GM12865 (cell line): ENCODE measurements around the gene F10.

Source experiments
- DNase-seq: peaks from one replicate; pipeline ENCODE4 v3.0.0; 2010; ENCODE audit warnings: low read depth
- H3K4me3 ChIP-seq: 2 replicates; pipeline ENCODE4 v1.5.1; 2011; ENCODE audit warnings: mild to moderate bottlenecking, low read depth, low read length, control low read depth
- TF ChIP-seq, protein P1 (sequence below): IDR thresholded peaks from 2 replicates; pipeline ENCODE4 v1.5.1; 2011; ENCODE audit warnings: low read length, control low read depth, low read depth, inconsistent platforms; ENCODE audit not compliant: insufficient read depth; ENCODE audit errors: missing control alignments

F10 gene

DNA sequence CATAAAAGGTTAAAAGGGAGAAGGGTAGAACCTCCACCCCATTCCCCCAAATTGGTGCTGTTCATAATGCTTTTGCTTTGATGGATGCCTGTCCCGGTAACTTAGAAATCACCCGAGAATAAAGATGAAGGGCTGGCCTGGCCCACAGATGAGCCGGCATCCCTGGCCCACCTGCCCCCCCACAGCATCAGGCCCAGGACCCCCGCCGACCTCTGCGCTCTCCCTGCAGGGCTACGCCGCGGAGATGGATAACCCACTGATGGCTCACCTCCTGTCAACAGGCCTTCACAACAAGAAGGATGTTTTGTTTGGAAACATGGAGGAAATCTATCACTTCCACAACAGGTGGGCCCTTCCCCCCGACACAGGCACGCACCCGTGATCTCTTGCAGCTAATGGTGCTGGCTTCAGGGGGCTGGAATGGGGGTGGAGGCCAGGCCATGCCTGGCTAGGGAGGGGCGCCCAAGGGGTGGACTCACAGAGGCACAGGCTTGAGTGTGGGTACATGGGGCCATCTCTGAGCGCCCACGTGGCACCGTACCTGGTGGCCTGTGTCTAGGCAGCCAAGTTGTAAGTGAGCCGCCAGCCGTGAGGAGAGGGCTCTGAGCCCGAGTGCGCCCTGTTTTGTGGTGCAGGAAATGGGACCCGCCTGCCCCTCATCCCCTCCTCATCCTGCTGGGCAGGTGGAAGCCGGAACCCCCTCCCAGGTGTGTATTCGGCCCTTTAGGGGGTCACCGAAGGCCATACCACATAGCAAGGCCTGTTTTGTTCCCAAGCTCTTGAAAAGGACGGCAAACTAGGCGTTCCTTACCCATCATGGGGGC is 40.2 kb upstream of the F10 start:
- H3K4me3 ChIP-seq, result no peak overlapping the region
- no peak for DNase-seq
- TF ChIP-seq, protein P1, sequence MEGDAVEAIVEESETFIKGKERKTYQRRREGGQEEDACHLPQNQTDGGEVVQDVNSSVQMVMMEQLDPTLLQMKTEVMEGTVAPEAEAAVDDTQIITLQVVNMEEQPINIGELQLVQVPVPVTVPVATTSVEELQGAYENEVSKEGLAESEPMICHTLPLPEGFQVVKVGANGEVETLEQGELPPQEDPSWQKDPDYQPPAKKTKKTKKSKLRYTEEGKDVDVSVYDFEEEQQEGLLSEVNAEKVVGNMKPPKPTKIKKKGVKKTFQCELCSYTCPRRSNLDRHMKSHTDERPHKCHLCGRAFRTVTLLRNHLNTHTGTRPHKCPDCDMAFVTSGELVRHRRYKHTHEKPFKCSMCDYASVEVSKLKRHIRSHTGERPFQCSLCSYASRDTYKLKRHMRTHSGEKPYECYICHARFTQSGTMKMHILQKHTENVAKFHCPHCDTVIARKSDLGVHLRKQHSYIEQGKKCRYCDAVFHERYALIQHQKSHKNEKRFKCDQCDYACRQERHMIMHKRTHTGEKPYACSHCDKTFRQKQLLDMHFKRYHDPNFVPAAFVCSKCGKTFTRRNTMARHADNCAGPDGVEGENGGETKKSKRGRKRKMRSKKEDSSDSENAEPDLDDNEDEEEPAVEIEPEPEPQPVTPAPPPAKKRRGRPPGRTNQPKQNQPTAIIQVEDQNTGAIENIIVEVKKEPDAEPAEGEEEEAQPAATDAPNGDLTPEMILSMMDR, result no peak

- no peak overlapping the region for H3K4me3 ChIP-seq
- no peak for DNase-seq
- TF ChIP-seq, protein P1, result no peak
Measured at GRCh38 chr13:113083022-113083373, 39.6 kb upstream of the F10 start.

DNA sequence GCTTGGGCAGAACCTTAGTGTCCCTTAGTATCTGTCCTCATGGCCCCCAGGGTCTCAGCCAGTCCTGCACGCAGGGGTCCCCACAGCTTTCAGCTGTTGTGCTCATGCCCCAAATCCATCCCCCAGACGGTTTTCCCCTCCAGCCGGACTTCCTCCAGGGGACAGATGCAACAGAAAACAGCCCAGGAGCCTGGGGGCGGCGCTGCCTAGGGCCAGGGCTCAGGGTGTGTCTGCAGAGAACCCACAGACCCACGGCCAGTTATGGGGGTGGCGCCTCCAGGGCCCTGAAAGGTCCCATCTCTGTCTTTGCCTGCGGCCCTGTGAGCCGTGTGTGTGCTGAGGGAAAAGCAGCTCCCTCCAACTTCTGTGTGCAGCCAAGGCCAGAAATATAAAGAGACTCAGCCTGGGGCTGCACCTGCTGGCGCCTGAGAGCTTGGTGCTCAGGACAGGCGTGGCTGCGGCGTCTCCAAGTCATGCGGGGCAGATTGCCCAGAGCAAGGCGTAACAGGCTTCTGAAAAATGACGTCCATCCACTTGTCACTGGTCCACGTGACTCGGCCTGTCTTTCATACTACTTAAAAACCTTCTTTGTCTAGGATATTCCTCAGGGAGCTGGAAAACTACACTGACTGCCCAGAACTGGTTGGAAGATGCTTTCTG is 39.1 kb upstream of the F10 start:
- DNase-seq, result no peak
- no peak overlapping the region for H3K4me3 ChIP-seq
- TF ChIP-seq, protein P1, result no peak

GRCh38 chr13:113084094-113084942 is 38.3 kb upstream of the F10 start:
- DNase-seq, result no peak
- H3K4me3 ChIP-seq, result no peak overlapping the region
- TF ChIP-seq, protein P1, result no peak

DNA sequence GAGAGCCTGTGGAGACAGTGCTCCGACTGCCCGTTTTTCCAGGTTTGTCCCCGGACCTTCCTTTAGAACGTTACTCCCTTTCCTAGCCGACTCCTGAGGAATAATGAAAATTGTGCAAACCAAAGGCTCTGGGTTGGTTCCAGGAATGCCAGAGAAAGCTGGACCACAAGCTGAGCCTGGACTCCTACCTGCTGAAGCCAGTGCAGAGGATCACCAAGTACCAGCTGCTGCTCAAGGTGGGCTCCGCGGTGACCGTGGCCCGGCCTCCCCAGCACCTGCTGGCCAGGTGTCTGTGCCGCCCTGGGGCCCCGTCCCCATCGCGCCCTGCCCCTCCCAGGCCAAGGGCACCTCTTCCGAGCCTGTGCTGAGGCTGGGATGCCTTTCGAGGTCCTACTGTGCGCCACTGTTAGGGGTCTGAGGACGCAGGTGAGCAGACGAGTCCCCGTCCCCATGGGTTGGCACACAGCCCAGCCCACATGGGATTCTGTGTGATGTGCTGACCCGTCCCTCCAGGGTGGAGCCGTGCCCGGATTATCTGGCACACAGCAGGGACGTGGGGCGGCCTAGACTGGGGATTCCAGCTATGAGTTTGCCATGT is 37.6 kb upstream of the F10 start:
- DNase-seq, result no peak
- TF ChIP-seq, protein P1, result no peak
- no peak overlapping the region for H3K4me3 ChIP-seq

DNA sequence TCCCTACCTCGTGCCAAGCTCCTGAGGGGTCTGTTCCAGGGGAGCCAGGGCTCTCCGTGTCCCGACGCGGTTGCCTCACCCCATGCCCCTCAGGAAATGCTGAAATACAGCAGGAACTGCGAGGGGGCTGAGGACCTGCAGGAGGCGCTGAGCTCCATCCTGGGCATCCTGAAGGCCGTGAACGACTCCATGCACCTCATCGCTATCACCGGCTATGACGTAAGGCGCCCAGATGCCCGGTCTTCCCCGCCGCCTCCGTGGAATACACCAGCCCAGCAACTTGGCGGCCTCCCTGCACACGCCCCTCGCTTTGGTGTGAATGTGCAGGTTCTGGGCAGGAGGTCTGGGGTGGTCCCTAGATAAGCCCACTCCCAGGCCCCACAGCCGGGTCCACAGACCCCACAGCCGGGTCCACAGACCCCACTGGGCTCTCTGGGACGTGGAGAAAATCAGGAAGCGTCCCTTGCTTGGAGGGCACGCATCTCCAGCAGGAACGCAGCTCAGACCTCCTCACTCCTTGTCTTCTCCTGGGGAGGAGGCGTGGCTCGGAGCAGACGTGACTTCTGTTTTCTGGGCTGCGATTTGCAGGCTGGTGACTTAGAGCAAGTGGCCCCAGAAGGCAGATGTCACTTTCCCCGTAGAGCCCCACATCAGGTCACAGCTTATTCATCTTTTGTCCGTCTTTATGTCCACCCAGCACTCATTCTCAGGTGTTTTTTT is 36.4 kb upstream of the F10 start:
- no peak for DNase-seq
- H3K4me3 ChIP-seq, result no peak overlapping the region
- TF ChIP-seq, protein P1, result no peak
